ENCODE measurements around the gene GSDME. TPM values are rescaled to one million over a fixed set of nuclear protein-coding genes. Genes with fewer than 3 reads are reported as not detected.
A peak's percentile ranks its signal among the peaks of the same experiment; 100 is the strongest.

Gene GSDME
- total RNA-seq, 1 donor from 2014 or later: 5.3 TPM

- ATAC-seq (no peak), DNase-seq (no peak)
- intact Hi-C loops (cut with micrococcal nuclease): no loop called here
These were observed 29.2 kb downstream of the GSDME start for GRCh38 chr7:24728121-24728500.

- peak; percentile 44 for DNase-seq
- intact Hi-C loops (cut with micrococcal nuclease): no loop called here
These were observed 29.8 kb downstream of the GSDME start for GRCh38 chr7:24727154-24728120.

DNA sequence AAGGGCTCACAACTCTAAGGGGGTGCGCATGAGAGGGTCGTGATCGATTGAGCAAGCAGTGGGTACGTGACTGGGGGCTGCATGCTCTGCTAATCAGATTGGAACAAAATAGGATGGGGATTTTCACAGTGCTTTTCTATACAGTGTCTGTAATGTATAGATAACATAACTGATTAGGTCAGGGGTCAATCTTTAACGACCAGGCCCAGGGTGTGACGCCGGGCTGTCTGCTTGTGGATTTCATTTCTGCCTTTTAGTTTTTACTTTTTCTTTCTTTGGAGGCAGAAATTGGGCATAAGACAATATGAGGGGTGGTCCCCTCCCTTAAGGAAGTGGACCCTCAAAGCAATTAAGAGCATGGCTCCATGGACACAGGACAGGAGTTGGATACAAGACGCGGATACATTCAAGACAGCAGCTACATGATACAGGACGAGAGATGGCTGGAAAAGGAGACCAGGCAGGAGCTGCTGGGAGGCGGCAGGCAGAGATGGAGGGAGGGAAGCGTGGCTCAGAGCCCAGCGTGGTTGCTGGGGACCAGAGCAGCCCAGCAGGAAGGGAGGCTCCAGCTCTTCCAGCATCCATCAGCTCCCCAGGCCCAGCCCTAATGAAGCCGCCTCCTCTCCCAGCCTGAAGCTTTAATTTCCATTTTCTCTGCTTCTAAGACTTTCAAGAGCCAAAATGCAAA lies 31.6 kb downstream of the GSDME start:
- ATAC-seq (peak; percentile 63), DNase-seq (peak; percentile 58)
- intact Hi-C loops (cut with micrococcal nuclease): no loop called here

More at GRCh38 chr7:24727154-24728120, 29.8 kb downstream of the GSDME start:
- peak; percentile 80 for ATAC-seq

DNA sequence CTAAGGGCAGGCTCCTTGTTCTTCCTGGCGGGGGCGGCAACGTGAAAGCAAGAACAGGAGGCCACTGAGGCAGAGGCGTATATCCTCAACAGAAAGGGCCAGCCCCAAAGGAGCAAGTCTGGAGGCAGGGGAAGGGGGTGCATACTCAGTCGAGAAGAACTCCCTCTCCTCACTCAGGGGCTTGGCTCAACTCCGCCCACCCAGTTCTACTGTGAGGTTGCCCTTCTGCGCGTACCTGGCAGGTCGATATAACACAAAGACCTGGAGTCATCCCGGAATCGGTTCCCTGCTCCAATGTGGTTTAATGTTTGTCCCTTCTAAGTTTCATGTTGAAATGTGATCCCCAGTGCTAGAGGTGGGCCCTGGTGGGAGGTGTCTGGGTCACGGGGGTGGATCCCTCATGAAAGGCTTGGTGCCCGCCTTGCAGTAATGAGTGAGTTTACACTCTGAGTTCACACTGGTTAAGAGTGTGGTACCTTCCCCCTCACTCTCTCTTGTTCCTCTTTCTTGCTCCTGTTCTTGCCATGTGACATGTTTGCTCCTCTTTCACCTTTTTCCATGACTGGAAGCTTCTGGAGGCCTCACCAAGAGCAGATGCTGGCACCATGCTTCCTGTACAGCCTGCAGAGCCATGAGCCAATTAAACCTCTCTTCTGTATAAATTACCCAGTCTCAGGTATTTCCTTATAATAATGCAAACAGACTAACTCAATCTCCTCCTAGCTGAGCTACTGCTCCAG lies 32.6 kb downstream of the GSDME start:
- DNase-seq (no peak), ATAC-seq (no peak)
- intact Hi-C loops (cut with micrococcal nuclease): no loop called here

- ATAC-seq (no peak), DNase-seq (no peak)
- intact Hi-C loops (cut with micrococcal nuclease): no loop called here
These were observed 34.1 kb downstream of the GSDME start for GRCh38 chr7:24723178-24723530.

- DNase-seq (no peak), ATAC-seq (peak; percentile 30)
- intact Hi-C loops (cut with micrococcal nuclease): no loop called here
These were observed 34.7 kb downstream of the GSDME start for GRCh38 chr7:24722386-24723177.

DNA sequence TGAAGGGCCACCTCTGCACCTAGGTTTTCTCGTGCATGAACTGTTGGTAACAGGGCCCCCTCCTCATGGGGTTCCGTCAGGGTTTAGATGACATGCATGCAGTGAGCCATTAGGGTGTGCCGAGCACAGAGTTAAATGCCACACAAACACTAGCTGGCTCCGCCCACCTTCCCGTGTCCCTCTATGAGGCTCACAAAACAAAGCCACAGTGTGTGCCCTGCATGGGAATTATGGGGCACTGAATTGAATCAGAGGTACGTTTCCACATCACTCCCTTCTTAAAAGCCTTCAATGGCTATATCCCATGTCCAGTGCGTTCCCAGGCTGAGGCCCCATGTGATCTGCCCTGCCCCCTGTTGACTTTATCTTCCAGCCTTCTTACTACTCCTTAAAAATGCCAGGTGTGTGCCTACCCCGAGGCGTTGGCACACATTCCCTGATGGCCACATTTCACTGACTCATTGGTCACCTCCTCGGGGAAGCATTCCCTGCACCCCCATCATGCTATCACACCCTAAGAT lies 35.7 kb downstream of the GSDME start:
- intact Hi-C loops (cut with micrococcal nuclease): no loop called here
- DNase-seq (no peak), ATAC-seq (no peak)

GRCh38 chr7:24720283-24720682 lies 37.0 kb downstream of the GSDME start:
- intact Hi-C loops (cut with micrococcal nuclease): no loop called here
- no peak for DNase-seq
- ATAC-seq: peak; percentile 37

GRCh38 chr7:24718977-24719491 lies 38.2 kb downstream of the GSDME start:
- intact Hi-C loops (cut with micrococcal nuclease): no loop called here
- ATAC-seq (no peak), DNase-seq (no peak)

- intact Hi-C loops (cut with micrococcal nuclease): no loop called here
- ATAC-seq (no peak), DNase-seq (no peak)
These were observed 38.8 kb downstream of the GSDME start for GRCh38 chr7:24718431-24718831.

- no peak for DNase-seq
- intact Hi-C loops (cut with micrococcal nuclease): no loop called here
These were observed 39.5 kb downstream of the GSDME start for GRCh38 chr7:24717694-24718320.

DNA sequence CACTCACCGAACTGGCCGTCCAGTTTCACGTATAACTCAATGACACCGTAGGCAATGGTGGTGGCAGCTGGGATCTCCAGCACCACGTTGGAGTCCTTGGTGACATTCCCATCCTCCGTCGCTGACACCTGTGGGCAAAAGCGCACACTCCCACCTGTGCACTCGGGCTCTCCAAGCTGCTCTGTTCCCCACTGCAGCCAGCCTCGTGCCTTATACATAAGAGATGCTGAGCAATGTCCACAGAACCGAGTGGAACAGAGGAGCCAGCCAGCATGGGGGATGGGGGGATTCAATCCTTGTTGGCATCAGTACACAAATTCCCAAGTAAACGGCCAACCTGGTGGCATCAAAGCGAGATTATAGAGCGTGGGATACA lies 40.0 kb downstream of the GSDME start:
- no peak for DNase-seq
- ATAC-seq: no peak
- intact Hi-C loops (cut with micrococcal nuclease): no loop called here

More at GRCh38 chr7:24717694-24718320, 39.5 kb downstream of the GSDME start:
- ATAC-seq: no peak

DNA sequence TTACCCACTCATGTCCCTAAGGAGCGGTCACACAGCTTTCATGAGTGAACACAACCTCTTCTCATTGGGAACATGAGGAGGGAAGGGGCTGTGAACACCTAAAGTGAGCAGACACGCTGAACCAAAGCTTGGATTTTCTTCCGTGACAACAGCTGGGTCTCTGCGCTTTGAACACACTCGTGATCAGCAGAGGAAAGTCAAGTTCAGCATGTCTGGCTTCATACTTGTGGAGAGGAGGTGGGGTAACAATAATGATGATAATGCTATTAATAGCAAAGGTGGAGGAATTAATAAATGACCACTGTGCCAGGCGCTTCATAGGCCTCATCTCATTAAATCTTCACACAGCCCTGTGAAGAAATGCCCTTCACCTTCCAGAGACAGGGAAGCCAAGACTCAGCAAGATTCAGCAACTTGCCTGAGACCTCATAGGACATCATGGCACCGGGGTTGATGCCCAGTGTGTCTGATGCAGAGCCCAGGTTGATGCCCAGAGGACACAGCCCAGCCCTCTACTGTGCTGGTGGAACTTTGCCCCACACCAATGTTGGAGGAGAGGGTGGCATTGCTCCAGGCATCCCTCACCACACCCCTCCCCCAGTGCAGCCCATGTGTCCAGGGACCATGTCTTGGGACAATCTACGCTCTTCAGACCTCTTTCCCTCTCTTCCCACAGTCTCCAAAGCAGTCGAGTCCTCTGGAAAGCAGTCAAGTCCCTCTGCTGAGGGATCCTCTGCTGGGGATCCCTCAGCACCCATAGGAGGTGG lies 40.6 kb downstream of the GSDME start:
- ATAC-seq (no peak), DNase-seq (no peak)
- intact Hi-C loops (cut with micrococcal nuclease): no loop called here

DNA sequence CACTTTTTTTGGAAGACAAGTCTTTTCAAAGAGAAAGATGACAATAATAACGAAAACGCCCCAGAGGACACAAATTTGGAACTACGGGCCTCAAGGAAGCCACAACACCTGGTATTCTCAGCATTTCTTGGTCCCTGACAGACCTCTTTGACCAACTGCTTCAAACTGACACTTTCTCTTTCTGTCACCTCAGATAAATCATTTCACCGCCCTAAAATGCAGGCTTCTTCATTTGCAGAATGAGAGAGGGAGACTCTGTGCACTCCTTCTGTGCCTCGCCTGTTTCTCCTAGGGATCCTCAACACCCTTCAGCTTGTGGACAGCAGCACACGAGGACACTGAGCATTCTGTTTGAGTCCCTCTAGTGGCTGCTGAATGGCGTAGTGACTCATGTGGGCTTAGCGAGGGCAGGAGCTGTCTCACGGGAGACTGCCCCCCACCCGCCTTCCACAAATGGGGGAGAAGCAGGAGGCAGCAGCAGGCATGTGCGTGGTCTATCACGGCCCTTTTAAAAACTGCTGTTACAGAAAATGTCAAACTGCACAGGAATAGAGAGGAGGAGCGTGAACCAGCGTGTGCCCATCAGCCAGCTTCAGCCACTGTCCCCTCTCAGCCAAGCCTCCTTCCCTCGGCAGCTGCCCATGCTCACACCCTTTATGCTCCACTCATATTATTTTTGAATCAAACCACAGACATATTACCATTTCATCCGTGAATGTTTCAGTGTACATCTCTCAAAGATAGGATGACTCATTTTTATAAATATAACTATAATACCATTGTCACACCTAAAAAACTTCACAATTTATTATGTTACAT lies 41.4 kb downstream of the GSDME start:
- DNase-seq: no peak
- intact Hi-C loops (cut with micrococcal nuclease): no loop called here
- ATAC-seq: peak; percentile 84

- intact Hi-C loops (cut with micrococcal nuclease): no loop called here
- DNase-seq (no peak), ATAC-seq (no peak)
These were observed 42.1 kb downstream of the GSDME start for GRCh38 chr7:24715171-24715570.

DNA sequence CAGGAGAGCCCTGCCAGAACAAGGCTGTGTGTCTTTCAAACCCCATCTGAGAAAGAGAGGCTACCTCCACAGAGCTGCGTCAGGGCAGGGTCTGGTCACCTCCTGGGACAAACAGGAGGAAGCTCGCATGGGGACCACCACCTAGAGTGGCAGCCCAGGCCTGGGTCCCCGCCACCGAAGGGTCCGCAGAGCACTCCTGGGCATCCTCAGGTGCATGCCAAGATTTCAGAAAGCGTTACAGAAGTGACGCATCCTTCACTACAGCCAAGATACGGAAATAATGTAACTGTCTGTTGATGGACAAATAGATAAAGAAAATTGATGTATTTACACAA lies 42.6 kb downstream of the GSDME start:
- intact Hi-C loops (cut with micrococcal nuclease): no loop called here
- ATAC-seq: no peak

More for the DNA sequence above, 42.6 kb downstream of the GSDME start:
- no peak for DNase-seq
